Measurements from ENCODE around the gene EBF4.
A peak's percentile ranks its signal among the peaks of the same experiment; 100 is the strongest.

Gene EBF4

DNA sequence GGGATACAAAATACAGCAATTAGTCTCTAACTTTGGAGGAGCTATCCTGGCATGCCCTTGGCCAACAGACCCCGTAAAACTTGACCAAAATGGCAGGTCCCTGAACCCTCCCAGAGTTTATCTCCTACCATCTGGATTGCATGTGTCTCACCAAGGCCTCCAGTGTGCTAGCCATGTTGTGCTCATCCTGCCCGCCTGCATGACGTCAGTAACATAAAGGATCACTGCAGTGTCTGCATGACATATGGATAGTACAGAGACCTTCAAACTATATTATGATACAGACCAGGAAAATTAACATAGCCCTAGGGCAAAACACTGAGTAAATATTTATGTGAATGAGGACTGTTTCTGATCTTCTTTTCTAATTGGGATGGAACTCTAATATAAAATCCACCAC is 82.6 kb downstream of the EBF4 start:
- POLR2A ChIA-PET: no interaction called here
- TF ChIP-seq SUZ12 (IDR thresholded peaks at IDR 0.05) (no peak), ZNF384 (IDR thresholded peaks at IDR 0.05) (no peak), CTBP1 (IDR thresholded peaks at IDR 0.05; ENCODE audit: borderline replicate concordance) (no peak), LEF1 (IDR thresholded peaks at IDR 0.05; ENCODE audit: borderline replicate concordance) (no peak), SP1 (IDR thresholded peaks at IDR 0.05) (no peak), NFRKB (IDR thresholded peaks at IDR 0.05) (no peak)
- CTCF ChIA-PET: no interaction called here
- DNase-seq (ENCODE audit: extremely low spot score): no peak

- ChIA-PET CTCF (no interaction called here), POLR2A (no interaction called here)
- TF ChIP-seq L3MBTL2 (conservative IDR thresholded peaks at IDR 0.05) (no peak), BHLHE40 (IDR thresholded peaks at IDR 0.05; ENCODE audit: borderline replicate concordance) (no peak), FOXM1 (IDR thresholded peaks at IDR 0.05; ENCODE audit: borderline replicate concordance) (no peak), FOXK2 (IDR thresholded peaks at IDR 0.05) (no peak), TARDBP (IDR thresholded peaks at IDR 0.05) (no peak), ARNT (IDR thresholded peaks at IDR 0.05) (no peak), ZNF384 (IDR thresholded peaks at IDR 0.05) (no peak), NFRKB (IDR thresholded peaks at IDR 0.05) (no peak)
- DNase-seq (ENCODE audit: extremely low spot score): no peak
Observed at GRCh38 chr20:2778602-2779321, 86.2 kb downstream of the EBF4 start.

DNA sequence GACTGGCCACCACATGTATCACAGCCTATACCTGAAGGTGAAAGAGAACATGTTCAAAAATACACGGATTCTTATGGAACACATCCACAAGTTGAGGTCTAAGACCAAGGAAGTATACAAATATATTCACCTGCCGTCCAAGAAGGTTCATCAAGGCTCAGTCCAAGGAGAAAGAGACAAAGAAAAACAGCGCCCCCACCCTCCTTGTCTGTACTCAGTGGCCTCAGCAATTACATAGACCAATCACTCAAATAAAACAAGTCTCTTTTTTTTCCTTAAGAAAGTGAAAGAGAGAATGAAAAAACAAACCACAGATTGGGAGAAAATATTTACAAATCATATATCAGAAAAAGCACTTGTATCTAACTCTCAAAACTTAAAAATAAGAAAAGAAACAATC is 88.4 kb downstream of the EBF4 start:
- CTCF ChIA-PET: interaction anchor here (0.6 kb wide), 1 partner anchor 14 kb away, joined by 3 read pairs; no protein-coding TSS in a partner anchor
- peak; percentile 7 for DNase-seq (ENCODE audit: extremely low spot score)
- no peak for TF ChIP-seq LEF1 (IDR thresholded peaks at IDR 0.05; ENCODE audit: borderline replicate concordance)
- no peak for TF ChIP-seq ARNT (IDR thresholded peaks at IDR 0.05)
- no peak for TF ChIP-seq ELF4 (IDR thresholded peaks at IDR 0.05)
- TF ChIP-seq FOXA1 (IDR thresholded peaks at IDR 0.05): no peak
- no peak for TF ChIP-seq ZNF384 (IDR thresholded peaks at IDR 0.05)
- no peak for TF ChIP-seq CTBP1 (IDR thresholded peaks at IDR 0.05; ENCODE audit: borderline replicate concordance)
- no peak for TF ChIP-seq HDGF (IDR thresholded peaks at IDR 0.05; ENCODE audit: borderline replicate concordance)
- TF ChIP-seq PKNOX1 (IDR thresholded peaks at IDR 0.05): no peak
- no peak for TF ChIP-seq NFRKB (IDR thresholded peaks at IDR 0.05)
- TF ChIP-seq L3MBTL2 (conservative IDR thresholded peaks at IDR 0.05): no peak
- no peak for TF ChIP-seq SP1 (IDR thresholded peaks at IDR 0.05)
- no peak for TF ChIP-seq FOXK2 (IDR thresholded peaks at IDR 0.05)
- TF ChIP-seq FOXM1 (IDR thresholded peaks at IDR 0.05; ENCODE audit: borderline replicate concordance): no peak
- no peak for TF ChIP-seq TARDBP (IDR thresholded peaks at IDR 0.05)
- no peak for TF ChIP-seq BHLHE40 (IDR thresholded peaks at IDR 0.05; ENCODE audit: borderline replicate concordance)
- TF ChIP-seq SUZ12 (IDR thresholded peaks at IDR 0.05): no peak
- POLR2A ChIA-PET: no interaction called here

- ChIA-PET CTCF (no interaction called here), POLR2A (no interaction called here)
- DNase-seq (ENCODE audit: extremely low spot score): no peak
- TF ChIP-seq NFRKB (IDR thresholded peaks at IDR 0.05) (no peak), FOXA1 (IDR thresholded peaks at IDR 0.05) (no peak), SUZ12 (IDR thresholded peaks at IDR 0.05) (no peak), PKNOX1 (IDR thresholded peaks at IDR 0.05) (peak; percentile 44)
Observed at GRCh38 chr20:2783908-2784566, 91.5 kb downstream of the EBF4 start.

DNA sequence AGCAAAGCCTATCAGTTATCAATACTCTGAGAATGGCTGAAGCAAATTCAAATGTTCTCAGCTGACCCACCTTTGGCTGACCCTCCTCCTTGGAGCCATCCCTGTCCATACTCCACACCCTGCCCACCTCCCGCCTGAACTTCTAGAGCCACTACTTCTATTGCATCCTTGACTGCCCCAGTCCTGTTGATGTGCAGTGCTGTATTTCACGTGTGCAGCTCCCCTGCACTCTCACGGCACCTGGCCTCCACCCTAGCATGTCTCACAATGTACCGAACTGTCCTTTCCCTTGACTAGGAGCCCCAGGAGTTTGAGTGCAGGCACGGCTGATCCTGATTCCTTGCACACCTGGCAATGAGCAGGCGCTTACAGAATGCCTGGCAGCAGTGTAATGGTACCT is 100.9 kb downstream of the EBF4 start:
- ChIA-PET CTCF (interaction anchor here (0.6 kb wide), 1 partner anchor 59 kb away, joined by 3 read pairs; no protein-coding TSS in a partner anchor), POLR2A (no interaction called here)
- no peak for DNase-seq (ENCODE audit: extremely low spot score)
- TF ChIP-seq L3MBTL2 (conservative IDR thresholded peaks at IDR 0.05): no peak
- TF ChIP-seq ARNT (IDR thresholded peaks at IDR 0.05): no peak
- TF ChIP-seq ZNF384 (IDR thresholded peaks at IDR 0.05): no peak
- TF ChIP-seq SP1 (IDR thresholded peaks at IDR 0.05): no peak
- TF ChIP-seq FOXK2 (IDR thresholded peaks at IDR 0.05): no peak
- no peak for TF ChIP-seq SUZ12 (IDR thresholded peaks at IDR 0.05)
- TF ChIP-seq FOXA1 (IDR thresholded peaks at IDR 0.05): no peak

GRCh38 chr20:2794202-2794748 is 101.7 kb downstream of the EBF4 start:
- TF ChIP-seq L3MBTL2 (conservative IDR thresholded peaks at IDR 0.05) (no peak), HDGF (IDR thresholded peaks at IDR 0.05; ENCODE audit: borderline replicate concordance) (no peak), FOXM1 (IDR thresholded peaks at IDR 0.05; ENCODE audit: borderline replicate concordance) (no peak), FOXA1 (IDR thresholded peaks at IDR 0.05) (no peak), ELF4 (IDR thresholded peaks at IDR 0.05) (no peak), SP1 (IDR thresholded peaks at IDR 0.05) (no peak), FOXK2 (IDR thresholded peaks at IDR 0.05) (no peak), SUZ12 (IDR thresholded peaks at IDR 0.05) (no peak), ZNF384 (IDR thresholded peaks at IDR 0.05) (no peak), BHLHE40 (IDR thresholded peaks at IDR 0.05; ENCODE audit: borderline replicate concordance) (no peak), CTBP1 (IDR thresholded peaks at IDR 0.05; ENCODE audit: borderline replicate concordance) (no peak), NFRKB (IDR thresholded peaks at IDR 0.05) (no peak), ARNT (IDR thresholded peaks at IDR 0.05) (no peak), LEF1 (IDR thresholded peaks at IDR 0.05; ENCODE audit: borderline replicate concordance) (no peak), PKNOX1 (IDR thresholded peaks at IDR 0.05) (no peak), TARDBP (IDR thresholded peaks at IDR 0.05) (no peak)
- no peak for DNase-seq (ENCODE audit: extremely low spot score)
- POLR2A ChIA-PET: no interaction called here
- CTCF ChIA-PET: interaction anchor here (0.6 to 1.2 kb wide), 2 partner anchors 22 to 58 kb away, joined by 3 read pairs; no protein-coding TSS in a partner anchor

Measured in HEK293T (cell line).